ENCODE measurements around the gene DMPK. TPM values are rescaled to one million over a fixed set of nuclear protein-coding genes. Genes with fewer than 3 reads are reported as not detected.
A peak's percentile ranks its signal among the peaks of the same experiment; 100 is the strongest.
"Not testable (repeated sequence)": the region's sequence is repeated elsewhere in the genome, so short reads cannot be mapped to it uniquely, and the experiment has no call there.

DMPK gene
- total RNA-seq, 5 donors from 2014 or later (not counting 1 experiment from before 2014, with no cell fraction given): 31.4 to 46.4 (median 36.9) TPM

GRCh38 chr19:45739498-45740439, 42.5 kb downstream of the DMPK start:
- 86% methylated on average over 4 of the region's 10 CpGs for WGBS (ENCODE audit: insufficient coverage)
- POLR2A ChIA-PET: no interaction called here
- Histone ChIP-seq H3K4me3 (ENCODE audit: control insufficient read depth in 1 of 2, extremely low read depth in 1 of 2, low read length in 1 of 2) (no peak overlapping the region), H3K36me3 (ENCODE audit: control insufficient read depth in 2 of 2, extremely low read depth in 1 of 2, insufficient read depth in 1 of 2, low read length in 1 of 2) (no peaks in the 10 kb centered on the region), H3K27me3 (replicated peaks in 1 of 2; ENCODE audit: control insufficient read depth in 2 of 2, extremely low read depth in 1 of 2, insufficient read depth in 2 of 2, low read length in 1 of 2) (peaks cover 0 to 13% of the 10 kb centered on the region in 2 experiments), H3K27ac (ENCODE audit: low read length) (no peak overlapping the region), H3K4me1 (ENCODE audit: control insufficient read depth in 1 of 2, extremely low read depth in 1 of 2, insufficient read depth in 2 of 2, low read length in 2 of 2) (no peaks in the 10 kb centered on the region), H3K9me3 (no peaks in the 10 kb centered on the region)
- Mint-ChIP-seq H3K9me3 (no peaks in the 10 kb centered on the region), H3K36me3 (no peaks in the 10 kb centered on the region), H3K27me3 (peaks cover 2 to 3% of the 10 kb centered on the region in 2 donors), H3K27ac (no peak overlapping the region), H3K4me1 (no peaks in the 10 kb centered on the region), H3K4me3 (no peak overlapping the region)
- CTCF ChIA-PET: no interaction called here
- no peak for ATAC-seq (replicated peaks in 1 of 4)
- no peak for DNase-seq

- 96% methylated on average over 54 of the region's 59 CpGs for WGBS (ENCODE audit: insufficient coverage)
- H3K4me1 ChIP-seq (ENCODE audit: control insufficient read depth in 1 of 2, extremely low read depth in 1 of 2, insufficient read depth in 2 of 2, low read length in 2 of 2): peaks cover 5 to 30% of the 10 kb centered on the region in 2 experiments
- Mint-ChIP-seq H3K27ac (no peak within 1 kb of the TSS), H3K36me3 (no peaks in the 10 kb centered on the region), H3K4me3 (no peak within 1 kb of the TSS), H3K9me3 (no peaks in the 10 kb centered on the region), H3K4me1 (peaks cover 20 to 24% (median 20%) of the 10 kb centered on the region in 3 donors), H3K27me3 (no peaks in the 10 kb centered on the region)
- ChIA-PET CTCF (interaction anchor here in 1 of 2 donors (0.6 kb wide), 1 partner anchor 75 kb away, joined by 8 read pairs; no protein-coding TSS in a partner anchor), POLR2A (interaction anchor here in 1 of 2 donors (0.6 kb wide), 1 partner anchor 120 kb away, joined by 7 read pairs; no protein-coding TSS in a partner anchor)
- peaks cover 0 to 5% of the 10 kb centered on the region in 2 experiments for H3K27me3 ChIP-seq (replicated peaks in 1 of 2; ENCODE audit: control insufficient read depth in 2 of 2, extremely low read depth in 1 of 2, insufficient read depth in 2 of 2, low read length in 1 of 2)
- H3K36me3 ChIP-seq (ENCODE audit: control insufficient read depth in 2 of 2, extremely low read depth in 1 of 2, insufficient read depth in 1 of 2, low read length in 1 of 2): no peaks in the 10 kb centered on the region
- H3K4me3 ChIP-seq (ENCODE audit: control insufficient read depth in 1 of 2, extremely low read depth in 1 of 2, low read length in 1 of 2): no peak within 1 kb of the TSS
- H3K27ac ChIP-seq (ENCODE audit: low read length): no peak within 1 kb of the TSS
- no peaks in the 10 kb centered on the region for H3K9me3 ChIP-seq
- no peak for ATAC-seq (replicated peaks in 1 of 4)
- DNase-seq: no peak
Measured at GRCh38 chr19:45733160-45733810, 49.0 kb downstream of the DMPK start, which contains the start of gene MEIOSIN. MEIOSIN (plus strand) TSS chr19:45733439; CDS start chr19:45735377, 1,938 bp downstream.

- CTCF ChIA-PET: interaction anchor here (0.6 to 1.9 kb wide), 12 partner anchors 10 to 148 kb away, joined by 3 to 7 read pairs (median 4); partner anchors contain the start of genes DMWD (in 1 of the 2) and QPCTL (in 1 of the 2)
- 0% methylated on average over 26 of the region's 48 CpGs for WGBS (ENCODE audit: insufficient coverage)
Measured at GRCh38 chr19:45730368-45731288, 51.7 kb downstream of the DMPK start, which contains the start of gene FBXO46. FBXO46 (minus strand) TSS chr19:45730896; CDS start chr19:45713495, 17,401 bp downstream.

GRCh38 chr19:45729800-45730290, 52.4 kb downstream of the DMPK start:
- 19% methylated on average over 7 of the region's 10 CpGs for WGBS (ENCODE audit: insufficient coverage)
- ChIA-PET CTCF (interaction anchor here (0.6 to 1.5 kb wide), 4 partner anchors 13 to 26 kb away, joined by 3 to 7 read pairs (median 4); no protein-coding TSS in a partner anchor), POLR2A (no interaction called here)
- ATAC-seq (replicated peaks in 1 of 4): no peak
- Mint-ChIP-seq H3K27ac (peak overlapping the region; percentile 60 to 91), H3K4me3 (peak overlapping the region; percentile 82 to 95 (median 92)), H3K9me3 (no peaks in the 10 kb centered on the region), H3K36me3 (no peaks in the 10 kb centered on the region), H3K4me1 (peaks cover 36 to 39% (median 38%) of the 10 kb centered on the region in 3 donors), H3K27me3 (no peaks in the 10 kb centered on the region)
- peak overlapping the region; percentile 64 for H3K27ac ChIP-seq (ENCODE audit: low read length)
- peaks cover 9 to 37% of the 10 kb centered on the region in 2 experiments for H3K4me1 ChIP-seq (ENCODE audit: control insufficient read depth in 1 of 2, extremely low read depth in 1 of 2, insufficient read depth in 2 of 2, low read length in 2 of 2)
- DNase-seq: no peak
- peaks cover 0 to 4% of the 10 kb centered on the region in 2 donors for H3K36me3 ChIP-seq (ENCODE audit: control insufficient read depth in 2 of 2, extremely low read depth in 1 of 2, insufficient read depth in 1 of 2, low read length in 1 of 2)
- H3K4me3 ChIP-seq (ENCODE audit: control insufficient read depth in 1 of 2, extremely low read depth in 1 of 2, low read length in 1 of 2): peak overlapping the region; percentile 63 to 82
- H3K27me3 ChIP-seq (replicated peaks in 1 of 2; ENCODE audit: control insufficient read depth in 2 of 2, extremely low read depth in 1 of 2, insufficient read depth in 2 of 2, low read length in 1 of 2): no peaks in the 10 kb centered on the region
- no peaks in the 10 kb centered on the region for H3K9me3 ChIP-seq

More at GRCh38 chr19:45730368-45731288, 51.7 kb downstream of the DMPK start, which contains the start of gene FBXO46:
- Mint-ChIP-seq H3K4me3 (peak within 1 kb of the TSS; percentile 82 to 95 (median 92)), H3K27ac (peak within 1 kb of the TSS; percentile 89 to 91), H3K27me3 (no peaks in the 10 kb centered on the region), H3K4me1 (peaks cover 36 to 39% (median 38%) of the 10 kb centered on the region in 3 donors), H3K36me3 (no peaks in the 10 kb centered on the region), H3K9me3 (no peaks in the 10 kb centered on the region)
- Histone ChIP-seq H3K4me3 (ENCODE audit: control insufficient read depth in 1 of 2, extremely low read depth in 1 of 2, low read length in 1 of 2) (peak within 1 kb of the TSS; percentile 63 to 82), H3K9me3 (no peaks in the 10 kb centered on the region), H3K27me3 (replicated peaks in 1 of 2; ENCODE audit: control insufficient read depth in 2 of 2, extremely low read depth in 1 of 2, insufficient read depth in 2 of 2, low read length in 1 of 2) (no peaks in the 10 kb centered on the region), H3K4me1 (ENCODE audit: control insufficient read depth in 1 of 2, extremely low read depth in 1 of 2, insufficient read depth in 2 of 2, low read length in 2 of 2) (peaks cover 9 to 37% of the 10 kb centered on the region in 2 experiments), H3K27ac (ENCODE audit: low read length) (peak within 1 kb of the TSS; percentile 64), H3K36me3 (ENCODE audit: control insufficient read depth in 2 of 2, extremely low read depth in 1 of 2, insufficient read depth in 1 of 2, low read length in 1 of 2) (peaks cover 0 to 4% of the 10 kb centered on the region in 2 donors)
- POLR2A ChIA-PET: interaction anchor here (0.6 to 1.0 kb wide), 3 partner anchors 18 to 43 kb away, joined by 4 to 7 read pairs (median 6); partner anchors contain the start of gene QPCTL (in 1 of the 2)
- ATAC-seq (replicated peaks in 1 of 4): peak; percentile 99
- peak; percentile 85 to 96 (median 91) for DNase-seq

GRCh38 chr19:45728683-45729082, 53.6 kb downstream of the DMPK start:
- 95% methylated on average over 11 of the region's 18 CpGs for WGBS (ENCODE audit: insufficient coverage)

More at GRCh38 chr19:45728683-45729082, 53.6 kb downstream of the DMPK start:
- DNase-seq; H3K4me3 ChIP-seq (ENCODE audit: control insufficient read depth in 1 of 2, extremely low read depth in 1 of 2, low read length in 1 of 2); H3K36me3 ChIP-seq (ENCODE audit: control insufficient read depth in 2 of 2, extremely low read depth in 1 of 2, insufficient read depth in 1 of 2, low read length in 1 of 2); H3K27me3 Mint-ChIP-seq; POLR2A ChIA-PET; H3K27ac ChIP-seq (ENCODE audit: low read length); H3K27ac Mint-ChIP-seq; H3K27me3 ChIP-seq (replicated peaks in 1 of 2; ENCODE audit: control insufficient read depth in 2 of 2, extremely low read depth in 1 of 2, insufficient read depth in 2 of 2, low read length in 1 of 2); H3K9me3 ChIP-seq; H3K36me3 Mint-ChIP-seq; H3K9me3 Mint-ChIP-seq; ATAC-seq (replicated peaks in 1 of 4): not testable (repeated sequence)
- H3K4me1 Mint-ChIP-seq: peaks cover 41 to 44% (median 43%) of the 10 kb centered on the region in 3 donors
- CTCF ChIA-PET: interaction anchor here in 1 of 2 donors (0.6 kb wide), 1 partner anchor 8 kb away, joined by 5 read pairs; no protein-coding TSS in a partner anchor
- peaks cover 9 to 37% of the 10 kb centered on the region in 2 experiments for H3K4me1 ChIP-seq (ENCODE audit: control insufficient read depth in 1 of 2, extremely low read depth in 1 of 2, insufficient read depth in 2 of 2, low read length in 2 of 2)
- H3K4me3 Mint-ChIP-seq: peak overlapping the region in 1 of 3 donors; percentile 43

Measured in T-cell (primary cell).